HS-5 (cell line): ENCODE data around the gene SIVA1.

ENCODE experiments used
- DNase-seq: peaks from one replicate; pipeline ENCODE4 v3.0.0-alpha.2; 2012; ENCODE audit warnings: low read depth

The SIVA1 gene

GRCh38 chr14:104771918-104772706 is 19.2 kb downstream of the SIVA1 start:
- DNase-seq, result no peak

- no peak for DNase-seq
Measured at GRCh38 chr14:104772707-104773504, 20.0 kb downstream of the SIVA1 start.

GRCh38 chr14:104773505-104774452 is 20.8 kb downstream of the SIVA1 start:
- DNase-seq, result no peak

- DNase-seq, result no peak
Measured at GRCh38 chr14:104774453-104775072, 21.6 kb downstream of the SIVA1 start.

- no peak for DNase-seq
Measured at GRCh38 chr14:104775073-104775489, 22.1 kb downstream of the SIVA1 start.

- DNase-seq, result no peak
Measured at GRCh38 chr14:104776481-104776880, 23.5 kb downstream of the SIVA1 start.

- DNase-seq, result no peak
Measured at GRCh38 chr14:104776961-104777807, 24.2 kb downstream of the SIVA1 start.

- DNase-seq, result no peak
Measured at GRCh38 chr14:104777808-104778249, 24.9 kb downstream of the SIVA1 start.

GRCh38 chr14:104778694-104779331 is 25.9 kb downstream of the SIVA1 start:
- no peak for DNase-seq

GRCh38 chr14:104779776-104780512 is 27.0 kb downstream of the SIVA1 start:
- DNase-seq, result no peak

- no peak for DNase-seq
Measured at GRCh38 chr14:104780513-104781030, 27.6 kb downstream of the SIVA1 start.

- DNase-seq, result no peak
Measured at GRCh38 chr14:104781271-104782077, 28.5 kb downstream of the SIVA1 start.

GRCh38 chr14:104782086-104782807 is 29.3 kb downstream of the SIVA1 start:
- DNase-seq, result no peak

- no peak for DNase-seq
Measured at GRCh38 chr14:104782808-104783139, 29.8 kb downstream of the SIVA1 start.

- DNase-seq, result no peak
Measured at GRCh38 chr14:104783484-104784217, 30.7 kb downstream of the SIVA1 start.

GRCh38 chr14:104784218-104784568 is 31.2 kb downstream of the SIVA1 start:
- no peak for DNase-seq
